KOPT-K1 (cell line): ENCODE results near the gene C1orf210.

Source experiments
- H3K27ac ChIP-seq: fragments of 200-600 bp; sonication (generic); 2 replicates; pipeline ENCODE4 v1.5.1; 2016; ENCODE audit warnings: antibody characterized with exemption, mild to moderate bottlenecking, low read depth, low read length; ENCODE audit not compliant: poor library complexity, severe bottlenecking
- H3K36me3 ChIP-seq: fragments of 200-600 bp; sonication (generic); 2 replicates; pipeline ENCODE4 v1.5.1; 2017; ENCODE audit warnings: antibody characterized with exemption, mild to moderate bottlenecking, low read length, moderate library complexity; ENCODE audit not compliant: insufficient read depth
- H3K9me3 ChIP-seq: fragments of 200-600 bp; sonication (generic); 2 replicates; pipeline ENCODE4 v1.5.1; 2017; ENCODE audit warnings: antibody characterized with exemption, low read length, mild to moderate bottlenecking; ENCODE audit not compliant: insufficient read depth, poor library complexity, severe bottlenecking

Gene C1orf210

DNA sequence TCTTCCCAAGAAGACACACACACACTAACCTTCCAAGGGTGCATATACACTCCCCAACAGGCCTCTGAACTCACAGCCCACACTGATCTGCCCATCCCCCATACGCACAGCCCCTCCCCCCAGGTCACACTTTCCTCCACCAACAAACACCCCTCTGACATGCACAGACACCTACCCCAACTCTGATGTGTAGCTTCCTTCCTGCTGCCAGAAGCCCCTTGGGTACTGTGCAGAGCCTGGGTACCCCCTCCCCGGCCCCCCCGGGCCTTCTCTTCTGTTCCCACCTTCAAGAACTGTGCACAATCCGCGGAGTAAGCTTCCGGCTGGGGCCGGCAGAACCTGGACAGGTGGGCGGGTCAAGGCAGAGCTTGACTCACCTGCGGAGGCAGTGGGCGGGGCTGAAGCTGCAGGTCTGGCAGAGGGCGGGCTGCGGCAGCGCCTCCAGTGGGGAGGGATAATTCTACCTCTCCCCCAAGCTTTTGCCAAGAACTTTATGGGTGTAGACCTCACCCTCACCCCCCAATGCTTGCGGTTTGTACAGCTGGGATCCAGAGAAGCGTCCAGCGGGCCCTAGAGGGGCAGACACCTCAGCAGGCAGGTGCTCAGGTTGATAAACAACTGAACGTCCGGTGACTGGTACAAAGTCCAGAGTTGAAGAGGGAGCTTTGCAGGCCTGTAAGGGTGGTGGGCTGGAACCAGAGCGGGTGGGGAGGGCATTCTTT lies at the start of gene C1orf210:
Gene C1orf210 (minus strand): TSS at position 313 of the 722 bp plus-strand sequence. CDS start 2,311 bp downstream, outside the sequence.
- no peak within 1 kb of the TSS for H3K27ac ChIP-seq
- H3K9me3 ChIP-seq: no peaks in the 10 kb centered on the region
- H3K36me3 ChIP-seq: no peaks in the 10 kb centered on the region

DNA sequence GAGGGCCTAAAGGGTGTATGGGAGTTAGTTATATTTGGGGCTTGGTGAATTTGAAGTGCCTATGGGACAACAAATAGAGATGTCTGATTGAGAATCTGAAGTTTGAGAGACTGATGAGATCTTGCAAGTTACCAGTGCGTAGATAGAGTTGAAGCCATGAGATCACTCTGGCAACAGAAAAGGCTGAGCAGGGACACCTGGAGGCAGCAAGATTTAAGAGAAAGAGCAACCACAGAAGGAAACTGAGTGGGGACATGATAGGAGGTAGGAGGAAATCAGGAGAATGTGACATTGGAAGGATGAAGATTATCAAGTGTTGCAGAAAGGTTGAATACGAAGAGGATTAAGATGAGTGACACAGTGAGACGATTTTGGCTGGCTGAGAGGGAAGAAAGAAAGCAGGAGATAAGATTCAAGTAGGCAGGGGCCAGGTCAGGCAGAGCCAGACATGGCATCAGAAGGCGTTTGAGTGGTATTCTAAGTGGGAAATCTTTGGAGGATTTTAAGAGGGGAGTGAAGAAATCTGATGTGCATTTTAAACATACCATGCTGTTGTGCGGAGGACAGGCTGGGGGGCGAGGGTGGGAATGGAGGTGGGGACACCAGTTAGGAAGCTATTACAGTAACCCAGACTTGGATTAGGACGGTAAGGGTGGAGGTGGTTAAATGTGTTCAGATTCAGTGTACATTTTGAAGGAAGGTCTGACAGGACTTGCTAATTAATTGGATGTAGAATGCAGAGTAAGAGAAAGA lies 49.2 kb upstream of the C1orf210 start:
- Histone ChIP-seq H3K27ac (no peak overlapping the region), H3K36me3 (no peaks in the 10 kb centered on the region), H3K9me3 (no peaks in the 10 kb centered on the region)

DNA sequence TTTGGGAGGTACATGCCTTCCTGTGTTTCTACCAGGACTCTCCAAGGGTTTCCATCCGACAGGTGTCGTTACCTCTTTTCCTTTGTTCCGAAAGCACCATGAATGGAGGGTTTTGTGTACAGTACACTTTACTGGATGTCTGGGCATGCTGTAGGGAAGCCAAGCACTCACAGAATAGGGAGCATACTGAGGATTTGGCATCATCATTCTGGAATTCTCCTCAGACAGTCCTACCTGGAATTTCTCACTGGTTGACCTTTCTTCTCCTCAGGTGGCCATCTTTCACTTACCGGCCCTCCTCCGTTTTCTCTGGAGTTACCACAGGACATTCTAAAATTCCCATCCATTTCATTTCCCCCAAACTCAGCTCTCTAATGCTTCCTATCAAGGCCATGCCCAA lies 46.3 kb upstream of the C1orf210 start:
- no peak overlapping the region for H3K27ac ChIP-seq
- H3K9me3 ChIP-seq: peaks cover 7% of the 10 kb centered on the region
- H3K36me3 ChIP-seq: no peaks in the 10 kb centered on the region

DNA sequence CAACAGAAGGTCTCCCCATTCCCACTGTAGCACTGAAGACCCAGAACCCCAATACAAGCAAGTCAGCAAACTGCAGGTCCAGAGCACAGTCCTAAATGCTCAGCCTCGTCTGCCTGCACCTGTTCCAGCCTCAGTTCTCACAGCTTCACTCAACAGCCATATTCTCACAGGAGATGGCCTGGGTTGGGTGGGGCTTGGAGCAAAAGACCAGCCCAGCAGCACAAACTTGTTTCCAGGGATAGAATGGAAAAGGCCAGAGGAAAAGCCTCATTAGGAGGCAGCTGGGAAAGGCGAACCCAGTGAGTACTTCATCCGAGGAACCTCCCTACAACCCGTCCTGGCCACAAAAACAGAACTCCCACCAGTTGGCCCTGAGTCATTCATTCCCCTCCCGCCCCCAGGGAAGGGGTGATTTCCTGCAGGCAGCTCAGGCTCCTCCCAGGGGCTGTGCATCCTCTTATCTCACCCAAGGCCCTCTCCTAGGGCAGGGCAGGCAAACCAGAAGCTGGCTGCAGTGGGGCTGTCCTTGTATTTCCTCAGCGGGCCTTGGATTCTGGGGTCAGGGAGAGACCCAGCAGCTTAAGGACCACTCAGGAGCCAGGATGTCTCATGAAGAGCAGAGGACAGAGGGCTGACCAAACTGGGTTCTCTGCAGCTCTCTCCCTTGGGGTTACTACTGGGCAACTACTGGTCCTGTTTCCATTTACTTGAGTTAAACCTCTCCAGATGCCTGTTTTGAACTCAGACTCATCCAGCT lies 44.8 kb upstream of the C1orf210 start:
- Histone ChIP-seq H3K36me3 (no peaks in the 10 kb centered on the region), H3K27ac (no peak overlapping the region), H3K9me3 (peaks cover 15% of the 10 kb centered on the region)

DNA sequence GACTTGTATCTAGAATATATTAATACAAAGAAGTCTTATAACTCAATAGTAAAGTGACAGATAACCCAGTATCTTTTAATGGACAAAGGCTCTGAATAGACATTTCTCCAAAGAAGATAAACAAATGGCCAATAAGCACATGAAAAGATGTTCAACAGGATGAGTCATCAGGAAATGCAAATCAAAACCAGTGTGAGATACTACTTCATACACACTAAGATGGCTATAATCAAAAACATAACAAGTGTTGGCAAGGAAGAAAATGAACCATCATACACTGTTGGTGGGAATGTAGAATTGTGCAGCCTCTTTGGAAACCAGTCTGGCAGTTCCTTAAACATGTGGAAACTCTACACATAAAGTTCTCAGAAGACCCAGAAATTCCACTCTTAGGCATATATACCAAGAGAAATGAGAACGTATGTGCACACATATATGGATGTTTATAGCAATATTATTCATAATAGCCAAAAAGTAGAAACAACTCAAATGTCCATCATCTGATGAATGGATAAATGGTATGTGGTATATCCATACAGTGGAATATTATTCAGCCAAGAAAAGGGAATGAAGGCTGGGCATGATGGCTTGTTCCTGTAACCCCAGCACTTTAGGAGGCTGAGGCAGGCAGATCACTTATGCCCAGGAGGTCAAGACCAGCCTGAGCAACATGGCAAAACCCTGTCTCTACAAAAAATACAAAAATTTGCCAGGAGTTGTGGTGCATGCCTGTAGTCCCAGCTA lies 42.3 kb upstream of the C1orf210 start:
- no peak overlapping the region for H3K27ac ChIP-seq
- H3K9me3 ChIP-seq: peaks cover 21% of the 10 kb centered on the region
- H3K36me3 ChIP-seq: no peaks in the 10 kb centered on the region

DNA sequence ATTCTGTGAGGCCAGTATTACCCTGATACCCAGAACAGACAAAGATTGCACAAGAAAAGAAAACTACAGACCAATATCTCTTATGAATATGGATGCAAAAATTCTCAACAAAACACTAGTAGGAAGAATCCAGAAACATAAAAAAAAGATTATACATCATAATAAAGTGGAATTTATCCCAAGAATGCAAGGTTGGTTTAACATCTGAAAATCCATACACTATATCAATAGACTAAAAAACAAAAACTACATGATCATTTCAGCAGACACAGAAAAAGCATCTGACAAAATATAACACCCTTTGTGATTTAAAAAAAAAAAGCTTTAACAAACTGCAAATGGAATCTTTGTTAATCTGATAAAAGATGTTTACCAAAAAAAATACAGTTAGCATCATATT lies 40.0 kb upstream of the C1orf210 start:
- no peaks in the 10 kb centered on the region for H3K36me3 ChIP-seq
- H3K27ac ChIP-seq: no peak overlapping the region
- peaks cover 21% of the 10 kb centered on the region for H3K9me3 ChIP-seq

DNA sequence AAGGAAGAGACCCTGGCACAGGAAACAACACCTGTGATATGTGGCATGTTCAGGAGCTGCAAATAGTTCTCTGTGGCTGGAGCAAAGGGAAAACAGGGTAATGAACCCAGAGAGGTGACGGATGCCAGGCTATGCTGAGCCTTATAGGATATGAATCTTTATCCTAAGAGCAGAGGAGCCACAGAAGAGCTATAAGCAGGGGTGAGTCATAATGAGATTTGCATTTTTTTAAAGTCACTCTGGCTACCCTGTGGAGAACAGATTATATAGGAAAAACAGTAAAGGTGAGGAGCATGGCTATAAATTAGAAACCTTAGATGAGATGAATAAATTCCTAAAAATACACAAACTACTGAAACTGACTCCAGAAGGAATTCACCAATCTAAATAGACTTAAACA lies 39.4 kb upstream of the C1orf210 start:
- H3K27ac ChIP-seq: no peak overlapping the region
- no peaks in the 10 kb centered on the region for H3K36me3 ChIP-seq
- H3K9me3 ChIP-seq: peaks cover 21% of the 10 kb centered on the region

DNA sequence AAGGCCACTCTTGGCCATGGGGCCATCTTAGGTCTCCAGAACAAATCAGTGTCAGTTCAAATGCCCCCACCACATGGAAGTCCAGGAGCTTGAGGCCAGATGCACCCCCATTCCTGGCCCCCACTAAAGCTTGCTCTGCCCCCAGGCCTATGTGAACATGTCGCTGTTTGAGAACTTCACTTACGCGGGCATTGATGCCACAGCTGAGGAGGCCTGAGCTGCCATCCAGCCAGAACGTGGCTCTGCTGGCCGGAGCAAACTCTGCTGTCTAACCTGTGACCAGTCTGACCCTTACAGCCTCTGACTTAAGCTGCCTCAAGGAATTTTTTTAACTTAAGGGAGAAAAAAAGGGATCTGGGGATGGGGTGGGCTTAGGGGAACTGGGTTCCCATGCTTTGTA lies 37.1 kb upstream of the C1orf210 start:
- Histone ChIP-seq H3K36me3 (no peaks in the 10 kb centered on the region), H3K9me3 (peaks cover 15% of the 10 kb centered on the region), H3K27ac (no peak overlapping the region)

DNA sequence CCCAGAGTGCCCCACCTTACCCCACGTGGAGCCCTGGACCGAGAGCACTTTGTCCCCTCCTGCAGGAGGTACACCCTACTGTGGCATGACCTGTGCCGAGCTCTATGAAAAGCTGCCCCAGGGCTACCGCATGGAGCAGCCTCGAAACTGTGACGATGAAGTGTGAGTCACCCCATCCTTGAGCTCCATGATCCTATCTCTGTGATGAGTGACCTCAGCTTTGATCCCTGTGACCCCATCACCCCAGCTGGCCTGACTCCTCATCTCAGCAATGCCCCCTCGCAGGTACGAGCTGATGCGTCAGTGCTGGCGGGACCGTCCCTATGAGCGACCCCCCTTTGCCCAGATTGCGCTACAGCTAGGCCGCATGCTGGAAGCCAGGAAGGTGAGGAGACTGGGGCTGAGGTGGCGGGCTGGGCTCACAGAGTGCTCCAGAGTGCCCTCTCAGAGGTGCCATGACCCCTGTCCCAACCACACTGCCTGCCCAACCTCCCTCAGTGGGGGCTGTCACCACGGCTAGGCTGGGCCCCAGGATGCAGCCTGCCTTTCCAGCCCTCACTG lies 36.0 kb upstream of the C1orf210 start:
- H3K27ac ChIP-seq: no peak overlapping the region
- no peaks in the 10 kb centered on the region for H3K36me3 ChIP-seq

DNA sequence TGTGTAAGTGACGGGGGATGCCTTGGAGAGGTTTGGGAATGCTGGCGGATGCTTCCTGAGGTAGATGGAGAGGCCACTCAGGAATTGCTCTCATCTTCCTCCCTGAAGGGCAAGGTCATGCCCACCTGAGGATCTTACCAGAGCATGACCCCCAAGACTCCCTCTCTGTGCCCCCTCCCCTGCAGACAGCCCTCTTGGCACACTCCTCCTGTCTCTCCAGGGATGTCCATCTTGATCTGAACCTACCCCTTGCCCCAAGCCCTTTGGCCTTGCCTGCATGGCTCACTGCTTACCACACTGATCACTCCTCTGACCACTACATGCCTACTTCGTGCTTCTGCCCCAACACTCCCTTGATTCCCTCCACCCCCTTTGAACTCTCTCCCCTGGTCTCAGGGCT lies 34.4 kb upstream of the C1orf210 start:
- H3K27ac ChIP-seq: no peak overlapping the region
- no peaks in the 10 kb centered on the region for H3K36me3 ChIP-seq
- H3K9me3 ChIP-seq: peaks cover 2% of the 10 kb centered on the region

More for the DNA sequence above, 36.0 kb upstream of the C1orf210 start:
- peaks cover 15% of the 10 kb centered on the region for H3K9me3 ChIP-seq

DNA sequence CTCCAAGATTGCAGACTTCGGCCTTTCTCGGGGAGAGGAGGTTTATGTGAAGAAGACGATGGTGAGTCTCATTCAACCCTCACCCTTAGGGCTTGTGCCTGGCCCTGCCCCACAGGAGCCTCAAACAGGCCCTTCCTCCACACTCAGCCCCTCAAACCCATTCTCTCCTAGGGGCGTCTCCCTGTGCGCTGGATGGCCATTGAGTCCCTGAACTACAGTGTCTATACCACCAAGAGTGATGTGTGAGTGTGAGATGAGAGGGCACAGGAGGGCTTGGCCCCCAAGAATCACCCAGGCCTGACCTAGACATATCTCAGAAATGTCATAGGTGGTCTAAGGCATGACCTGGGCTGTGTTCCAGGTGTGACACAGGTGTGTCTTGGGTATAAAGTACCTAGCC lies 33.9 kb upstream of the C1orf210 start:
- H3K9me3 ChIP-seq: no peaks in the 10 kb centered on the region
- no peak overlapping the region for H3K27ac ChIP-seq
- no peaks in the 10 kb centered on the region for H3K36me3 ChIP-seq

DNA sequence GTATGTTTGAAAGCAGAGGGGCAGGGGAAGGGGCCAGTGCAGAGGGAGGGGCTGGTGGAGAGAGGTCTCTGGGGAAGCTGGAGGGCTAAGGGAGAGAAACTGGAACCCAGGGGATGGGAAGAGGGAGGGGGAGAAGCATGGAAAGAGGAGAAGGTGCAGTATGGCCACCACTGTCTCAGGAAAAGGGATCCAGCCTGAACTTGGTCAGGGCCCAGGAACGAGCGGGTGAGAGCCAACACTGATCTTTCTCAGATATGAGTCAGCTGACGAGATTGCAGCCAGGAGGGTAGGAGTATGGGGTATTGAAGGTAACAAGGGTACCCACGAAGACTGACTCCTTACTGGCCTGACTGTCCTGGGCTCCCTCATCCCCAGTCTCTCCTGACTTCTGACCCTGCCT lies 33.5 kb upstream of the C1orf210 start:
- Histone ChIP-seq H3K9me3 (no peaks in the 10 kb centered on the region), H3K36me3 (no peaks in the 10 kb centered on the region), H3K27ac (no peak overlapping the region)

DNA sequence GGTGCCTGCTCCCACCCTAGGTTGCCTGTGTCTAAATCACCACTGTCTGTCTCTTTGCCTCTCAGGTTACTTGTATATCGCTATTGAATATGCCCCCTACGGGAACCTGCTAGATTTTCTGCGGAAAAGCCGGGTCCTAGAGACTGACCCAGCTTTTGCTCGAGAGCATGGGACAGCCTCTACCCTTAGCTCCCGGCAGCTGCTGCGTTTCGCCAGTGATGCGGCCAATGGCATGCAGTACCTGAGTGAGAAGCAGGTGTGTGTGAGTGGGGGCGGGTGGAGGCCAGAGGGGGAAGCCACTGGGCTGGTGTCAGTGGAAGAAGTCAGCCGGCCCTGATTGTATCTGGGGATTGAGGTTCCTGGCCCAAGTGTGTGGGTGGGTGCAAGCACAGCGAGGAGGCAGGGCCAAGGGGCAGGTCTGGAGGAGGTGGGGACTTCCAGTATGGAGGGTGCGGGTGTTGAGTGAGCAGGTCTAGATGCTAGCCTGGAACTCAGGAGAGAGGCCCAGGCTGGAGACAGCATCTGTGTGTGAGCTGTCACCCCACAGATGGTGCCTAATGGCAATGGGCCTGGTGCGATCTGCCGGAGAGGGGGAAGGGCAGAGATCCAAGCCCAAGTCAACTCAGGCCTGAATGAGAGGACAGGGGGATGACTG lies 32.6 kb upstream of the C1orf210 start:
- Histone ChIP-seq H3K36me3 (no peaks in the 10 kb centered on the region), H3K9me3 (no peaks in the 10 kb centered on the region), H3K27ac (no peak overlapping the region)
